HG03139 (cell line): ENCODE results near the gene GABRG3.

Source experiments
- ATAC-seq: cut with Tn5 transposase; IDR thresholded peaks from one replicate; pipeline ENCODE4 v1.9.1; 2021; ENCODE audit not compliant: unreplicated experiment

Gene GABRG3

GRCh38 chr15:27237319-27237939 is 266.4 kb downstream of the GABRG3 start:
- ATAC-seq: no peak

- ATAC-seq: no peak
These were observed 267.2 kb downstream of the GABRG3 start for GRCh38 chr15:27238209-27238608.

GRCh38 chr15:27238707-27239423 is 267.9 kb downstream of the GABRG3 start:
- no peak for ATAC-seq

GRCh38 chr15:27241943-27242342 is 271.0 kb downstream of the GABRG3 start:
- ATAC-seq: no peak

- no peak for ATAC-seq
These were observed 273.1 kb downstream of the GABRG3 start for GRCh38 chr15:27244047-27244446.

- no peak for ATAC-seq
These were observed 277.3 kb downstream of the GABRG3 start for GRCh38 chr15:27248251-27248650.

GRCh38 chr15:27249046-27249759 is 278.2 kb downstream of the GABRG3 start:
- no peak for ATAC-seq

GRCh38 chr15:27249760-27250109 is 278.8 kb downstream of the GABRG3 start:
- no peak for ATAC-seq

- ATAC-seq: no peak
These were observed 279.2 kb downstream of the GABRG3 start for GRCh38 chr15:27250223-27250622.

- no peak for ATAC-seq
These were observed 283.1 kb downstream of the GABRG3 start for GRCh38 chr15:27254055-27254454.

GRCh38 chr15:27254801-27255200 is 283.8 kb downstream of the GABRG3 start:
- ATAC-seq: no peak

GRCh38 chr15:27256446-27256845 is 285.5 kb downstream of the GABRG3 start:
- ATAC-seq: no peak

GRCh38 chr15:27258287-27258686 is 287.3 kb downstream of the GABRG3 start:
- ATAC-seq: no peak

- no peak for ATAC-seq
These were observed 289.5 kb downstream of the GABRG3 start for GRCh38 chr15:27260523-27260922.

- no peak for ATAC-seq
These were observed 297.9 kb downstream of the GABRG3 start for GRCh38 chr15:27268923-27269322.

GRCh38 chr15:27271258-27271657 is 300.3 kb downstream of the GABRG3 start:
- no peak for ATAC-seq

GRCh38 chr15:27272427-27272826 is 301.4 kb downstream of the GABRG3 start:
- ATAC-seq: no peak

- no peak for ATAC-seq
These were observed 302.5 kb downstream of the GABRG3 start for GRCh38 chr15:27273506-27273905.

- no peak for ATAC-seq
These were observed 307.8 kb downstream of the GABRG3 start for GRCh38 chr15:27278761-27279160.

- ATAC-seq: no peak
These were observed 321.7 kb downstream of the GABRG3 start for GRCh38 chr15:27292641-27293040.

GRCh38 chr15:27293607-27294006 is 322.6 kb downstream of the GABRG3 start:
- no peak for ATAC-seq

- no peak for ATAC-seq
These were observed 346.8 kb downstream of the GABRG3 start for GRCh38 chr15:27317736-27318135.
